AG10803 (cell line): ENCODE data around the gene BMAL1.

Experiments used
- DNase-seq: peaks from one replicate; pipeline ENCODE4 v3.0.0; 2010; ENCODE audit warnings: low read depth
- H3K4me3 ChIP-seq: 2 replicates; pipeline ENCODE4 v1.5.1; 2011; ENCODE audit warnings: mild to moderate bottlenecking, low read length, control low read depth
- TF ChIP-seq, protein P1 (sequence below): conservative IDR thresholded peaks from 2 replicates; pipeline ENCODE4 v1.5.1; 2011; ENCODE audit warnings: mild to moderate bottlenecking, low read length, control low read depth, inconsistent platforms

The BMAL1 gene

DNA sequence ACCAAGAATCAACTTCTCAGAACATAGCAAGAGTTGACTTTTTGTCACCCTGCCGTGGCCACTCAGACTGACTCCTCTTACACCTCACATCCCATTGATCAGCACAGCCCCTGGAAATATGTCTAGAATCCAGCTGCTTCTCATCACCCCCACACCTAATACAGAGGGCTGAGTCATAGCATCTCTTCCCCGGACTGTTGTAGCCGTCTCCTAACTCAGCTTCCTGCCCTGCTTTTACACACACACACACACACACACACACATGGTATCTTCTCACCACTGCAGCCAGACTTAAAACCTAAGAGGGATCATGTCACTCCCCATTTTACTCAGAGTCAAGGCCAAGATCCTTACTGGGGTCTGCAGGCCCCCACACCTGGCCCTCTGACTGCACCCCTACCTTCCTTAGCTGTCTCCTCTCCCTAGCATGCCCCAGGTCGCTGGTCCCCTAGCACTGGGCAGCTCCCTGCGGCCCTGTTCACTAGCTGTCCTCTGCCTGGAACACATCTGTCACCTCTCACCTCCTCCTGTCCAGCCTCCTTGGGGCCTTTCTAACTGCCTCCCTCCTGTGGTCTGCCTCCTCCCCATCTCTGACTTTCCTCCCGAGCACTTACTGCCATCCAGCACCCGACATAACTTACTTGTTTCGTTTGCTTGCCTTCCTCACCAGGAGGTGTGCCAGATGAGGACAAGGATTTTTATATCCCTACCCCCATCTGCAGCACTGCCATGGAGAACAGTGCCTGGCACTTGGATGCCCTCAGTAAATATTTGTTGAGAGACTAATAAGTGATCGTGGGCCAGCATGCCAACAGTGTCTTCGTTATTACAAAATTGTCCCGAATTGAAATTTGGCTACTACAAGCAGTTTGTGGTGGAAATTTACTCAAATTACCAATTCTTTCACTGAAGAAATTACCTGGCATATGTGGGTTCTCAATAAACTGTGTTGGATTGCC lies 61.9 kb downstream of the BMAL1 start:
- peak; percentile 94 for DNase-seq
- TF ChIP-seq, protein P1, sequence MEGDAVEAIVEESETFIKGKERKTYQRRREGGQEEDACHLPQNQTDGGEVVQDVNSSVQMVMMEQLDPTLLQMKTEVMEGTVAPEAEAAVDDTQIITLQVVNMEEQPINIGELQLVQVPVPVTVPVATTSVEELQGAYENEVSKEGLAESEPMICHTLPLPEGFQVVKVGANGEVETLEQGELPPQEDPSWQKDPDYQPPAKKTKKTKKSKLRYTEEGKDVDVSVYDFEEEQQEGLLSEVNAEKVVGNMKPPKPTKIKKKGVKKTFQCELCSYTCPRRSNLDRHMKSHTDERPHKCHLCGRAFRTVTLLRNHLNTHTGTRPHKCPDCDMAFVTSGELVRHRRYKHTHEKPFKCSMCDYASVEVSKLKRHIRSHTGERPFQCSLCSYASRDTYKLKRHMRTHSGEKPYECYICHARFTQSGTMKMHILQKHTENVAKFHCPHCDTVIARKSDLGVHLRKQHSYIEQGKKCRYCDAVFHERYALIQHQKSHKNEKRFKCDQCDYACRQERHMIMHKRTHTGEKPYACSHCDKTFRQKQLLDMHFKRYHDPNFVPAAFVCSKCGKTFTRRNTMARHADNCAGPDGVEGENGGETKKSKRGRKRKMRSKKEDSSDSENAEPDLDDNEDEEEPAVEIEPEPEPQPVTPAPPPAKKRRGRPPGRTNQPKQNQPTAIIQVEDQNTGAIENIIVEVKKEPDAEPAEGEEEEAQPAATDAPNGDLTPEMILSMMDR: no peak
- no peak overlapping the region for H3K4me3 ChIP-seq

DNA sequence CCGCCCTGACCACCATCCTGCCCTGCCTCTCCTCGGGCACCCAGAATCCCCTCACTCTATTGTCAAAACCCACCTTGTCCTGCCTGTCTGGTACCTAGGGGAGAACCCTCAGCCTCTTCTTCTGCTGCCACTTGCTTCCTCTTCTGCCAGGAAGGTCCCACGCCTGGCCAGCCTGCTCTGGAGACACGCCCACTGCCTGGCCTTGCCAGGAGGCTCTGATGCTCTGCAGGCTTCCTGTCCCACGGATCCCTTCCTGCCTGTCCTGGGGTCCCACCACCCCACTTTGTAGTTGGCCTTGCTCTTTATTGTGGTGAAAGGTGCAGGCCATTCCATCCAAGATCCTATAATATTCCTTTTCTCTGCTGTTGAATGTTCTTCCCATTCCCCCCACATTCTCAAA lies 63.4 kb downstream of the BMAL1 start:
- TF ChIP-seq, protein P1: no peak
- H3K4me3 ChIP-seq: no peak overlapping the region
- DNase-seq: no peak

DNA sequence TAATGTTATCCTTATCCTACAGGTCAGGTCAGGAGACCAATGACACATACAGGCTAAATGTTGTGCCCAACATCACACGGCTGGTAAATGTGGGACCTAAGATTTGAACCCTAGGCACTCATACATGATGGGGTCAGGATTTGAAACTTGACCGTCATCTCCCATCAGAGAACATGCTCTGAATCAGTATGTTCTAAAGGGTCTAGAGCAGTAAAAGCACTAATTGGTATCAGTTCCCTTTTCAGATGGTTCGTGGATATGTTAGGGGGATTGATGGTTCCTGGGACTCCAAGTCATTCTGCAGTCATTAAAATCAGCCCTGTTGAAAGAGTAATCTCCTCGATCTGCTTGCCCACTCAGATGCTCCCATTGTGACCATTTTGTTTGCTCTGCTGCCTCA lies 65.5 kb downstream of the BMAL1 start:
- DNase-seq: no peak
- TF ChIP-seq, protein P1: no peak
- no peak overlapping the region for H3K4me3 ChIP-seq

DNA sequence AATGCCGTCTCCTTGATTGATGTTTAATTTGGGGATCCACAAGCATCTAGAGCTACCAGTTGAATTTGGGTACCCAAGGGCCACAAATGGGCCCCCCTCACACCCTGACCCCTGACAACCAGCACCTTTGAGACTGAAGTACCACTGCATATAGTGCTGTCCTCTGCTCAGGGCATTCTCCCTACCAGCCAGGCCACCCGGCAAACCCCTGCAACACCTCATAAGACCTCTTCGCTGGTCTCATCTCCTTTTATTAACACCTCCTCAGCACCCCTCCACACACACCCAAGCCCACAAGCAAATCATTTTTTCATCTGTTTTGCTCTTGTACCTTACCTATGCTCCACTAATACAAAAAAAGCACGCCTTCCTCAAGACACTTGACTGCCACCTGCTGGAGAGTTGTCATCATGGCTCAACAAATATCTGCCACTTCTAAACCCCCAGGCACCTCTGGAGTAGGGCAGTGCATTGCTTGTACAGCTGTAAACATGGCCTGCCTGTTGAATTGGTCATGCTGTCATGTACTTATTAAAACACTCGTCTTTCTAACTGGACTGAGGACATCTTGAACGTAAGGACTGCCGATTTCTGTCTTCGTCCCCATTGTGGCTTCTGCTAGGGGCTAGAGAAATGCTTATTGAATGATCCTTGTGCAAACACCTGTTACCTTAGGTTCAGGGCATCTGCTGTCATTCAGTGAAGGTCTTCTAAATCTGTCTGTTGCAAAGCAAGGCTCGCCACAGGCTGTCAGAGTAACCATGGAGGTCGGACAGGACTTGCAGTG lies 66.5 kb downstream of the BMAL1 start:
- TF ChIP-seq, protein P1: peak; percentile 96
- H3K4me3 ChIP-seq: no peak overlapping the region
- peak; percentile 76 for DNase-seq

DNA sequence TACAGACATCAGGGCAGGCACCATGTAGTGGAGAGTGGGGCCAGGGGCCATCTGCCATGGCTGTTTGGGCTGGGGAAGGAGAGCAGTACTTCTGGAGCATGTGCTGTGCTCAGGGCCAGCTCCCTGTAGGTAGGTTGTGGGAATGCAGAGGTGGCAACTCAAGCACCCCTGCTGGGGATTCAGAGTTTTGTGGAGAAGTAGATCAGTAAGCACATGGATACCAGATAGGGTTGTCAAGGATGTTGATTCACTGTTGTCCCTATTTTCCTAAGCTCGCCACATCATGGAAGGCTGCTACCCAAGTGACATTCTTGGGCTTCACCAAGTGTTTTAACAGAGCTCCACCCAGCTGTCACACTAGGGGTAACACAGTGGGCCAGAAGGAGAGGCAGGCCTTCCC lies 67.2 kb downstream of the BMAL1 start:
- TF ChIP-seq, protein P1: no peak

DNA sequence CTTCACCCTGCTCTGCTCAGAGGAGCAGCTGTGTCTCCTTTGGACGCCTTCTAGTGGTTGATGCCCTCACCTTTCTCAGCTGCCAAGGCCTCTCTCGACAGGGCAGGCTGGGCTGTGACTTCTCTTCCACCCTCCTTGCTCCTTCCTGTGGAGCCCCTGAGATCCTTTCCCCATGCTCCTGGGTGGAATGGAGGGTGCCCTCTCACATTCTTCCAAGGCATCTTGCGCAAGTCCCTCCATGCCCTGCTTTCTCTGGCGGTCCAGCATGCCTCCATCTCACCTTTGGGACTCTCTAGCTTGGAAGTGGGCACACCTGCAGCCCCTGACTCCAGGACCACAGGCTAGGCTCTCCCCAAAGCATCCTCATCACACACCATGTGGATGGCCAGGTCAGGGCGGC lies 68.9 kb downstream of the BMAL1 start:
- no peak for DNase-seq
- TF ChIP-seq, protein P1: no peak
- H3K4me3 ChIP-seq: no peak overlapping the region

More for the DNA sequence above, 67.2 kb downstream of the BMAL1 start:
- H3K4me3 ChIP-seq: no peak overlapping the region
- DNase-seq: no peak

DNA sequence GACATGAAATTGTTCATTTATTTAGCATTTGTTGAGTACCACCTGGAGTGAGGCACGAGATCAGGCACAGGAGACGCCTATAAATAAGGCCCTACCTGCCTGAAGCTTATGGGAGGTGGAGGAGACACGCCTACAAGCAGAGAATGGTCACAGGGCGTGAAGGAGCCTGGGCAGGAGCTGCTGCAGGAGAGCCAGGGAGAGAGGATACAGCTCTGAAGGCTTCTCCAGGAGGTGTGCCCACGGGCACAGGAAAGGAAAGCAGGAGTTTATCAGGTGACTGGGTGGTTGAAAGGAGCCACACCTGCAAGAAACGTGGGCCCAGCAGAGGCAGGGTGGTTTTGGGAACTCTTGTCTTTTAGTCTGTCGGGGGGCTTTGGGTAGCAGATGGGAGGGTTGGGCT lies 70.3 kb downstream of the BMAL1 start:
- TF ChIP-seq, protein P1: no peak
- DNase-seq: no peak
- no peak overlapping the region for H3K4me3 ChIP-seq
